K562 (cell line): ENCODE data around the gene BCAR1. TPM values are rescaled to one million over a fixed set of nuclear protein-coding genes. Genes with fewer than 3 reads are reported as not detected.

ENCODE experiments used
- ATAC-seq: fragments of 200-7000 bp; cut with Tn5 transposase; 3 replicates; pipeline ENCODE4 v1.9.1; 2020; ENCODE audit warnings: moderate library complexity
- BruUV-seq: library from RNA; stranded (reverse); fragments of 400-500 nt; replicated peaks from 2 replicates; lab custom pipeline; 2021; lab: Mats Ljungman, UMichigan
- CTCF ChIA-PET: fragments of 300-600 bp; formaldehyde crosslinking; extraction: SDS; loops from one replicate; lab custom pipeline; 2021; ENCODE audit warnings: low intra/inter-chr PET ratio; lab: Yijun Ruan, JAX
- POLR2A ChIA-PET: fragments of 300-600, 350-650 bp; sonication (Branson Sonifier 250); formaldehyde crosslinking; extraction: SDS; loops from one replicate; lab custom pipeline; 2021; ENCODE audit warnings: antibody characterized with exemption, inconsistent platforms; lab: Yijun Ruan, JAX
- DNase-seq, 4 experiments: peaks; one replicate each; pipeline versions ENCODE4 v3.0.0 to v3.0.0-alpha.2; 2011 to 2018; ENCODE audit warnings: low spot score in 3 of 4, mixed read lengths in 3 of 4; ENCODE audit errors: extremely low read depth in 1 of 4
- FAIRE-seq: peaks from 2 replicates; lab custom pipeline; 2011; peaks lifted over from hg19 to GRCh38; lab: Jason Lieb, UNC
- H2AFZ ChIP-seq: 2 replicates; pipeline ENCODE4 v1.6.0; 2011; ENCODE audit warnings: low read depth, low read length, control low read depth, inconsistent platforms
- H3K27ac ChIP-seq: fragments of 200-600 bp; 3 replicates; pipeline ENCODE4 v1.8.0; 2011; ENCODE audit warnings: low read depth, mild to moderate bottlenecking, control low read depth, inconsistent platforms, low read length, moderate library complexity, mixed read lengths; ENCODE audit errors: extremely low read depth
- H3K27me3 ChIP-seq, 2 experiments: fragments of 300-600 bp in 1 of 2; 2 replicates in 1 of 2; 3 replicates in 1 of 2; pipeline versions ENCODE4 v1.6.0 to v1.8.0; 2011; ENCODE audit warnings: inconsistent platforms in 2 of 2, low read length in 2 of 2, mild to moderate bottlenecking in 1 of 2, mixed read lengths in 1 of 2, moderate library complexity in 1 of 2; ENCODE audit not compliant: control insufficient read depth in 2 of 2, insufficient read depth in 2 of 2
- H3K36me3 ChIP-seq: fragments of 300-600 bp; 3 replicates; pipeline ENCODE4 v1.8.0; 2011; ENCODE audit warnings: mild to moderate bottlenecking, low read length, inconsistent platforms; ENCODE audit not compliant: control insufficient read depth, insufficient read depth
- H3K4me1 ChIP-seq, 2 experiments: fragments of 200-600 bp in 1 of 2; replicated peaks in 1 of 2; 2 replicates in 1 of 2; 3 replicates in 1 of 2; pipeline versions ENCODE4 v1.5.1 to v1.8.0; 2011; ENCODE audit warnings: inconsistent platforms in 2 of 2, low read length in 2 of 2, mild to moderate bottlenecking in 1 of 2, mixed read lengths in 1 of 2, moderate library complexity in 1 of 2; ENCODE audit not compliant: control insufficient read depth in 2 of 2, insufficient read depth in 2 of 2
- H3K4me2 ChIP-seq: 2 replicates; pipeline ENCODE4 v1.6.1; 2011; ENCODE audit warnings: low read length, control low read depth, inconsistent platforms, mixed read lengths; ENCODE audit not compliant: insufficient read depth
- H3K4me3 ChIP-seq: fragments of 200-600 bp; sonication (generic), shearing (Covaris generic); 2 replicates; pipeline ENCODE4 v1.5.1; 2016; ENCODE audit warnings: control low read depth, inconsistent platforms
- H3K79me2 ChIP-seq: fragments of 200-600 bp; 3 replicates; pipeline ENCODE4 v1.8.0; 2011; ENCODE audit warnings: low read length, inconsistent platforms; ENCODE audit not compliant: control insufficient read depth, insufficient read depth
- H3K9ac ChIP-seq, 2 experiments: 2 replicates each; pipeline versions ENCODE4 v1.6.0 to v1.6.1; 2011; ENCODE audit warnings: low read depth in 2 of 2, low read length in 2 of 2, control low read depth in 1 of 2, inconsistent platforms in 1 of 2, mild to moderate bottlenecking in 1 of 2, mixed read lengths in 1 of 2; ENCODE audit not compliant: insufficient read depth in 1 of 2
- H3K9me1 ChIP-seq: one replicate; pipeline ENCODE4 v1.6.0; 2011; ENCODE audit warnings: inconsistent platforms, mild to moderate bottlenecking, low read length, moderate library complexity; ENCODE audit not compliant: control insufficient read depth, insufficient read depth
- H3K9me3 ChIP-seq: replicated peaks from 2 replicates; pipeline ENCODE4 v1.5.1; 2011; ENCODE audit warnings: low read depth, low read length, inconsistent platforms; ENCODE audit not compliant: control insufficient read depth, insufficient read depth
- H4K20me1 ChIP-seq: replicated peaks from 2 replicates; pipeline ENCODE4 v1.6.1; 2011; ENCODE audit warnings: low read length, inconsistent platforms, mixed read lengths; ENCODE audit not compliant: control insufficient read depth, insufficient read depth
- CBX3 ChIP-seq, 2 experiments: IDR thresholded peaks; 1 replicate in 1 of 2; 2 replicates in 1 of 2; pipeline ENCODE4 v1.6.1; 2012; ENCODE audit warnings: inconsistent platforms in 2 of 2, low read length in 2 of 2, borderline replicate concordance in 1 of 2, control low read depth in 1 of 2
- ETS2 ChIP-seq: IDR thresholded peaks from 2 replicates; pipeline ENCODE4 v1.6.1; 2016; ENCODE audit warnings: borderline replicate concordance, missing genetic modification characterization, mild to moderate bottlenecking, moderate library complexity, missing compliant biosample characterization; ENCODE audit not compliant: poor library complexity, severe bottlenecking
- POLR2AphosphoS2 ChIP-seq: IDR thresholded peaks from 2 replicates; pipeline ENCODE4 v1.6.1; 2012; ENCODE audit warnings: low read length, improper control_type of control experiment
- WGBS: fragments of 100-300 bp; shearing (Covaris generic); methylation state at CpG from one replicate; pipeline ENCODE4 v1.1.6; 2016; ENCODE audit warnings: low coverage, mixed read lengths; ENCODE audit not compliant: insufficient coverage; ENCODE audit errors: missing lambda C conversion rate; 5-methylcytosine and 5-hydroxymethylcytosine counted together
- in situ Hi-C: fragments of 300-500 bp; cut with MboI; formaldehyde crosslinking; loops from 4 replicates; pipeline ENCODE4 v1.15.0; 2018; ENCODE audit warnings: inconsistent platforms, mixed read lengths
- intact Hi-C: fragments of 100-400 bp; cut with micrococcal nuclease; formaldehyde crosslinking; loops from 2 replicates; pipeline ENCODE4 v1.14.2; 2022
- polyA plus RNA-seq, 8 experiments: library from polyadenylated mRNA; depleted of rRNA in 4 of 8; stranded (reverse) in 5 of 8; unstranded in 3 of 8; fragments of >200 nt; fragmentation: Nextera tagmentation in 2 of 8; fragmentation: Illumina TruSeq in 1 of 8; extraction: Ambion mirVana in 2 of 8; extraction: Trizol in 1 of 8; gene quantifications; 2 replicates each; pipeline versions ENCODE4 v1.2.1 to v1.2.3, GENCODE V29; 2011 to 2014; ENCODE audit warnings: inconsistent platforms in 1 of 8, missing spikeins in 1 of 8
- total RNA-seq, 7 experiments: library from RNA; depleted of rRNA in 6 of 7; stranded (reverse); fragments of >200 nt in 6 of 7; fragmentation: Illumina TruSeq in 2 of 7; extraction: Trizol in 2 of 7; gene quantifications; 2 replicates each; pipeline versions ENCODE4 v1.2.1 to v1.2.3, GENCODE V29; 2011 to 2021; ENCODE audit warnings: low replicate concordance in 1 of 7

The BCAR1 gene
- total and polyA plus RNA-seq, 9 of the 15 experiments (the other 6 are each of a cell fraction or from before 2014, with no cell fraction given), result 0.10 to 26.3 (median 3.6) TPM

DNA sequence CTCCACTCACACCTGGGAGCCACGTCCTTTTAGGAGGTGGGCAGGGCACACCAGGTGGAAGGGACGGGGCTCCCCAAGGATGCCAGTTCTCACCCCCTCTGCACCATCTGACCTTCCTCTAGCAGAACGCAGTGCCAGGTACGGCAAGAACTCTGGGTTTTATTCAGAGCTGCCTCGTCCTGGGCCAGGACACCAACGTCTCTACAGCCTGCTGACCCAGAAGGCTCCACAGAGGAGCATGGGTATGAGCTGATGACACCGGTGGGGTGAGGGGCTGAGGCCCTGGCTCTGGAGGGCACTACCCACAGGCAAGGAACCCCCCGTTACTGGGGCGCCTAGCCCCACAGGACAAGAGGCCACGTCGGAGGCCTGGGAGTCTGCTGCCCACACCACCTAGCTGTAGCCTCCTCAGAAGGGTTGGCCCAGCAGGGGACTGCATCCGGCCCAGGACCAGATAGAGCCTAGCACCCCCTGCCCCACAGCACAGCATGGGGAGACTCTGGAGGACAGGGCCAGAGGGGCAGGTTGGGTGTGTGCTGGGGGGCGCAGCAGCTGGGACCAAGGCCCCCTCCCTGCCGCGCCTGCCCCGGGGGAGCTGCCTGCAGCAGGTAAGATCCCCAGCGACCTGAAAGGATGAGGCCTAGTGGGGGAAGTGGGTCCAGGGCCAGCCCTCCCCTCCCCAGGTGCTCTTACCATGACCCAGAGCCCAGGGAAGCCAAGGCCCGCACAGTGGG is 13.9 kb downstream of the BCAR1 start:
- no peak overlapping the region for H3K4me2 ChIP-seq
- CTCF ChIA-PET, result no interaction called here
- H3K4me3 ChIP-seq, result no peak overlapping the region
- H3K9me1 ChIP-seq, result peaks cover 9% of the 10 kb centered on the region
- no TSS peak for BruUV-seq
- H4K20me1 ChIP-seq, result 0 out of 2 replicates have a peak, but pooled peaks cover 4% of the 10 kb centered on the region
- H3K9me3 ChIP-seq, result no peaks in the 10 kb centered on the region
- FAIRE-seq, result no peak
- no peak overlapping the region for H2AFZ ChIP-seq
- peak overlapping the region in 1 of 2 experiments; percentile 58; a peak in 2 of 4 replicates for H3K9ac ChIP-seq
- H3K27me3 ChIP-seq, result no peaks in the 10 kb centered on the region
- H3K79me2 ChIP-seq, result no peaks in the 10 kb centered on the region
- H3K27ac ChIP-seq, result no peak overlapping the region
- H3K4me1 ChIP-seq, result peaks cover 0 to 66% of the 10 kb centered on the region in 2 experiments; a peak in 3 of 5 replicates
- in situ Hi-C loops, result no loop called here
- TF ChIP-seq ETS2 (no peak), POLR2AphosphoS2 (no peak), CBX3 (IDR thresholded peaks at IDR 0.05; ENCODE audit: borderline replicate concordance in 1 of 2, low read length in 2 of 2) (no peak)
- TF ChIP-seq, all 486 proteins: peak for 0
- POLR2A ChIA-PET, result no interaction called here
- peaks cover 55% of the 10 kb centered on the region; the same call in 2 of the 3 replicates for H3K36me3 ChIP-seq
- intact Hi-C loops, result no loop called here
- WGBS, result 90% methylated on average over 14 of the region's 18 CpGs
- ATAC-seq (no peak), DNase-seq (no peak)
